Heart right ventricle (tissue), 16 donors: ENCODE measurements around the gene PTCD2. TPM values are rescaled to one million over a fixed set of nuclear protein-coding genes. Genes with fewer than 3 reads are reported as not detected.
A peak's percentile ranks its signal among the peaks of the same experiment; 100 is the strongest.

Experiments
- ATAC-seq, 8 donors: fragments of 200-7000 bp; cut with Tn5 transposase; one replicate each; pipeline ENCODE4 v1.9.1; 2020; ENCODE audit warnings: mild to moderate bottlenecking in 8 of 8, moderate library complexity in 8 of 8, moderate number of reproducible peaks in 1 of 8
- DNase-seq, 2 donors: peaks; one replicate each; pipeline ENCODE4 v3.0.0-alpha.2; 2020
- H3K27ac ChIP-seq, 10 donors: fragments of 200-600 bp; sonication (generic) in 2 of 10; one replicate each; pipeline versions ENCODE4 v1.5.0 to v1.8.0; 2020 to 2022; ENCODE audit warnings: mild to moderate bottlenecking in 3 of 10
- H3K27me3 ChIP-seq, 7 donors: fragments of 200-600 bp; one replicate each; pipeline ENCODE4 v1.8.0; 2021 to 2022; ENCODE audit warnings: mild to moderate bottlenecking in 2 of 7
- H3K36me3 ChIP-seq, 9 donors: fragments of 200-600 bp; sonication (generic) in 1 of 9; one replicate each; pipeline versions ENCODE4 v1.5.0 to v1.8.0; 2020 to 2022; ENCODE audit warnings: mild to moderate bottlenecking in 2 of 9
- H3K4me1 ChIP-seq, 9 donors: fragments of 200-600 bp; sonication (generic) in 1 of 9; one replicate each; pipeline versions ENCODE4 v1.5.0 to v1.8.0; 2020 to 2022; ENCODE audit warnings: mild to moderate bottlenecking in 4 of 9
- H3K4me3 ChIP-seq, 10 donors: fragments of 200-600 bp; sonication (generic) in 2 of 10; one replicate each; pipeline versions ENCODE4 v1.5.0 to v1.8.0; 2020 to 2022; ENCODE audit warnings: mild to moderate bottlenecking in 7 of 10, moderate library complexity in 2 of 10
- H3K9me3 ChIP-seq, 11 donors: fragments of 200-600 bp in 10 of 11; sonication (generic) in 2 of 11; one replicate each; pipeline versions ENCODE4 v1.5.0 to v1.8.0; 2013 to 2022; ENCODE audit warnings: mild to moderate bottlenecking in 2 of 11, control low read depth in 1 of 11, moderate library complexity in 1 of 11
- WGBS, 2 donors: extraction: QIAGEN DNeasy Blood & Tissue Kit; methylation state at CpG; one replicate each; pipeline ENCODE4 v1.1.7; 2013; ENCODE audit warnings: inconsistent platforms in 1 of 2; 5-methylcytosine and 5-hydroxymethylcytosine counted together
- intact Hi-C, 10 donors: fragments of 100-400 bp; cut with DNase I; formaldehyde crosslinking; loops; one replicate each; pipeline versions ENCODE4 v1.11.1 to v1.14.2; 2022
- long read RNA-seq, 3 donors: library from polyadenylated mRNA; unstranded; transcript quantifications; one replicate each; pipeline ENCODE4 v2.0.0, GENCODE V29; 2020 to 2021
- polyA plus RNA-seq, 2 donors: library from polyadenylated mRNA; stranded (reverse); fragments of 200-250 nt; gene quantifications; one replicate each; pipeline ENCODE4 v1.2.3, GENCODE V29; 2013
- total RNA-seq, 10 donors: library from RNA; stranded (reverse); fragmentation: NEBNext Ultra II Directional in 3 of 10; extraction: Animal tissue kit (Norgen Biotek cat#: 25700) in 3 of 10; gene quantifications; one replicate each; pipeline versions ENCODE4 v1.2.1 to v1.2.4, GENCODE V29; 2021 to 2023
- TF ChIP-seq, protein P1 (sequence below), 9 donors: fragments of 200-600 bp; sonication (generic) in 2 of 9; IDR thresholded peaks; one replicate each; pipeline versions ENCODE4 v1.5.0 to v1.8.0; 2021 to 2022; ENCODE audit warnings: antibody characterized with exemption in 9 of 9, mild to moderate bottlenecking in 5 of 9, moderate library complexity in 1 of 9
- donor health status: Arrhythmogenic right ventricular cardiomyopathy.
- donor health status: ischemic (EF 13 %, LVEDD 7.1; RV severe dilation, severe dysfunction).
- donor health status: healthy with polysubstance abuse.
- donor health status: DM: no; HTN: yes; CAD: no.
- donor health status: DM: no; HTN: no; CAD: no.
- donor health status: ischemic (EF 25% LVEDD 6.9; RV normal size, moderate dysfunction).
- donor health status: ischemic (EF 25% LVEDD 5.7; RV mildly dilated, moderate dysfunction).
- donor health status: healthy.
- donor health status: DM: yes; HTN: yes; CAD: no.
- donor health status: Ischemic cardiomyopathy.
- donor health status: ischemic (EF 35%, LVEDD 5.7; RV mildly dilated, moderate dysfunction).
- donor health status: nonischemic (EF 11% LVEDD 7.7; RV severe dilation, severe dysfunction).
- donor health status: DM: yes; HTN: yes; CAD: no.
- donor health status: PGD.
- donor health status: ischemic (EF 29% LVEDD 5.4; RV normal size, mild dysfunction).
- donor health status: nonischemic (EF 23%, LVEDD 6.1; RV moderate dilation, normal function).

The PTCD2 gene
- total RNA-seq (10 to 100 TPM; 11.3 to 28.9 (median 22.5) TPM), polyA plus RNA-seq (1 to 10 TPM; 1.8 to 4.4 TPM)
- long read RNA-seq, donor 1, full-length matches to known transcripts: 18 of 20 reads
- long read RNA-seq, donor 1, partial matches to known transcripts: 0 of 20 reads
- long read RNA-seq, donor 1, other reads (novel, unspliced or antisense): 2 of 20 reads
- long read RNA-seq, donor 2, full-length matches to known transcripts: 17 of 22 reads
- long read RNA-seq, donor 2, partial matches to known transcripts: 0 of 22 reads
- long read RNA-seq, donor 2, other reads (novel, unspliced or antisense): 5 of 22 reads
- long read RNA-seq, donor 3, full-length matches to known transcripts: 46 of 57 reads
- long read RNA-seq, donor 3, partial matches to known transcripts: 2 of 57 reads
- long read RNA-seq, donor 3, other reads (novel, unspliced or antisense): 9 of 57 reads

DNA sequence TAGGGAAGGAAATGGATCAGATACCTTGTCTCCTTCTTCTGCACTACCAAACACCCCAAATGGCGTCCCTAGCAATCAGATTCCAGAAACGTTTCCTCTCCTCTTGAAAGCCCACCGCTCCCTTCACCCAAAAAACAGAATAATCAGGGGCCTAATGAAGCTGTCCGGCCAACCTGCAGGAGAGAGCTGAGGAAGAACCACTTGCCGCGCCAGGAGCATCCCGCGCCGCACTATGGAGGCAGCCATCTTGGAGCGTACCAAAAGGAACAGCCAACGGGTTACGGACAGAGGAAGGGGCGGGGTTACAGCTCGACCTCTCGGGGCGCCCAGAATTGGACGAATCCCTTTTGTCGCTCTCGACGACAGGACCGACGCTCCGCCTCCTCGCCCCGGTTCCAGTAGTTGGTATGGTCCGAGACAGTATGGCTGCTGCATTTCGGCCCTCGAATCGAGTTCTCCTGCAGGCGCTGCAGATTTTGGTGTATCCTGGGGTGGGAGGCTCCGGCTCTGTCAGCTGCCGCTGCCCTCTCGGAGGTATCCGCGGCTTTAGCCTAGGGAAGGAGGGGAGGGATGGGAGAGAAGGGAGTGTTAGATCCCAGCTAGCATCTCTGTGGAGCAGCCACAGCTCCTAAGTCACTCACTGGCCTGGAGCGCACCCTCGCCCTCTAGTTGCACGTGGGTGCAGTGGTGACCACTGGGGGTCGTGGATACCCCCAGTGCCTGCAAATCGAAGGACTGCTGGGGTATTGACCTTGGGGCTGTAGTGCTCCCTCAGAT is at the start of gene PTCD2, which contains the start of gene MRPS27:
Gene PTCD2, plus strand, starts transcription at position 398 of the 777 bp plus-strand sequence. Its CDS starts 10 bp downstream, at position 408.
Gene MRPS27, minus strand, starts transcription at position 265 of the 777 bp plus-strand sequence. Its CDS starts 19 bp downstream, at position 246.
- peak; percentile 99 to 100 (median 100) for ATAC-seq
- H3K4me1 ChIP-seq: peaks cover 0 to 30% (median 20%) of the 10 kb centered on the region in 9 donors
- H3K36me3 ChIP-seq: peaks cover 0 to 45% (median 0%) of the 10 kb centered on the region in 9 donors
- TF ChIP-seq, protein P1, sequence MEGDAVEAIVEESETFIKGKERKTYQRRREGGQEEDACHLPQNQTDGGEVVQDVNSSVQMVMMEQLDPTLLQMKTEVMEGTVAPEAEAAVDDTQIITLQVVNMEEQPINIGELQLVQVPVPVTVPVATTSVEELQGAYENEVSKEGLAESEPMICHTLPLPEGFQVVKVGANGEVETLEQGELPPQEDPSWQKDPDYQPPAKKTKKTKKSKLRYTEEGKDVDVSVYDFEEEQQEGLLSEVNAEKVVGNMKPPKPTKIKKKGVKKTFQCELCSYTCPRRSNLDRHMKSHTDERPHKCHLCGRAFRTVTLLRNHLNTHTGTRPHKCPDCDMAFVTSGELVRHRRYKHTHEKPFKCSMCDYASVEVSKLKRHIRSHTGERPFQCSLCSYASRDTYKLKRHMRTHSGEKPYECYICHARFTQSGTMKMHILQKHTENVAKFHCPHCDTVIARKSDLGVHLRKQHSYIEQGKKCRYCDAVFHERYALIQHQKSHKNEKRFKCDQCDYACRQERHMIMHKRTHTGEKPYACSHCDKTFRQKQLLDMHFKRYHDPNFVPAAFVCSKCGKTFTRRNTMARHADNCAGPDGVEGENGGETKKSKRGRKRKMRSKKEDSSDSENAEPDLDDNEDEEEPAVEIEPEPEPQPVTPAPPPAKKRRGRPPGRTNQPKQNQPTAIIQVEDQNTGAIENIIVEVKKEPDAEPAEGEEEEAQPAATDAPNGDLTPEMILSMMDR (IDR thresholded peaks at IDR 0.05): peak in 4 of 9 donors; percentile 9 to 42 (median 38)
- peak within 1 kb of the TSS; percentile 60 to 91 (median 81) for H3K4me3 ChIP-seq
- intact Hi-C loops: loop anchor here in 2 of 10 donors (10.0 kb wide), 2 partner anchors 175 to 535 kb away; no protein-coding TSS in a partner anchor
- H3K27ac ChIP-seq: peak within 1 kb of the TSS; percentile 28 to 86 (median 80)
- WGBS, 2 donors: 0% methylated on average over 40 of the region's 40 CpGs
- peak; percentile 93 to 97 for DNase-seq
- H3K27me3 ChIP-seq: no peaks in the 10 kb centered on the region
- no peaks in the 10 kb centered on the region for H3K9me3 ChIP-seq

DNA sequence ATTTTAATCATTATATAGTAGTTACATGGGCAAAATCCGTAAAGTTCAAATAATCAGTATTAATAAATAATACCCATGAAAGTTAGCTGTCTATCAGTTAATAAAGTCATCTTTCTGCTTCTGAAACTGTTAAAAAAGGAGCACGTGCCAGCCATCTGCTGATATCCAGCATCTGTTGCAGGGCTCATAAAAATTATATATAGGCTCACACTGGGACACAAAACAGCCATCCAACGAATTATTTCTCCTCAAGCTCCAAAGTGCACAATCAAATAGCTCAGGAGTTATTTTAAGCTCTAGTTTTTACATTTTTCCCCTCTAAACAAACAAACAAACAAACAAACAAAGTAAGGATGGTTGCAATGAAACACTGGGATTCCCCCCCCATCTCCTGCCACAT is 48.5 kb upstream of the PTCD2 start:
- 68 to 72% methylated on average over 3 of the region's 3 CpGs for WGBS, 2 donors
- H3K4me3 ChIP-seq: no peak overlapping the region
- ATAC-seq (no peak), DNase-seq (no peak)
- peaks cover 0 to 36% (median 12%) of the 10 kb centered on the region in 9 donors for H3K4me1 ChIP-seq
- peaks cover 0 to 9% (median 0%) of the 10 kb centered on the region in 9 donors for H3K36me3 ChIP-seq
- H3K27me3 ChIP-seq: no peaks in the 10 kb centered on the region
- no peak overlapping the region for H3K27ac ChIP-seq
- intact Hi-C loops: no loop called here
- TF ChIP-seq, protein P1 (IDR thresholded peaks at IDR 0.05): no peak
- H3K9me3 ChIP-seq: peaks cover 0 to 17% (median 0%) of the 10 kb centered on the region in 11 donors

- DNase-seq (no peak), ATAC-seq (no peak)
- 60 to 68% methylated on average over 4 of the region's 4 CpGs for WGBS, 2 donors
- Histone ChIP-seq H3K27me3 (no peaks in the 10 kb centered on the region), H3K4me1 (peaks cover 0 to 36% (median 12%) of the 10 kb centered on the region in 9 donors), H3K9me3 (peaks cover 0 to 19% (median 0%) of the 10 kb centered on the region in 11 donors), H3K27ac (no peak overlapping the region), H3K36me3 (peaks cover 0 to 16% (median 0%) of the 10 kb centered on the region in 9 donors), H3K4me3 (no peak overlapping the region)
- intact Hi-C loops: no loop called here
- TF ChIP-seq, protein P1 (IDR thresholded peaks at IDR 0.05): no peak
These were observed 47.8 kb upstream of the PTCD2 start for GRCh38 chr5:72272398-72272797.

GRCh38 chr5:72273547-72273946 is 46.6 kb upstream of the PTCD2 start:
- Histone ChIP-seq H3K36me3 (peaks cover 0 to 17% (median 0%) of the 10 kb centered on the region in 9 donors), H3K9me3 (peaks cover 0 to 19% (median 0%) of the 10 kb centered on the region in 11 donors), H3K4me3 (no peak overlapping the region), H3K27ac (no peak overlapping the region), H3K27me3 (no peaks in the 10 kb centered on the region), H3K4me1 (peaks cover 0 to 25% (median 5%) of the 10 kb centered on the region in 9 donors)
- ATAC-seq (no peak), DNase-seq (no peak)
- TF ChIP-seq, protein P1 (IDR thresholded peaks at IDR 0.05): no peak
- intact Hi-C loops: no loop called here
- 96 to 97% methylated on average over 7 of the region's 7 CpGs for WGBS, 2 donors
